ENCODE data around the gene MANBA.

The MANBA gene

DNA sequence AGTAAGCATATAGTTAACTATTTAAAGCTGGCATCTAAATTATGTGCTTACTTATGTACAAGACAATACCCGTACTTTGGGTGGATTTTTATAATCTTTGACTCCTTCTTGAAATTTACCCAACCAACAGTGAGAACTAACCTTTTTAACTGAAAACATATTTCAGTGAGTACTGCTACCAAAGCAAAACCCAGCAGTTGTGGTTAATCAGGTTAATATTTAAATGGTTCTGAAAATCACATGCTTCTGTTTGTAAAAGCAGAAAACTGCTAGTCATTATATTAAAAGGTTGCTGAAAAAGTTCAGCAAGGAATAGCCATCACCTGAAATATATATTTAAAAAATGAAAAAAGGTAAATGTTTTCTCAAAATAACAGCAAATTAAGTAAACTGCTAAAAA lies 46.6 kb upstream of the MANBA start:
- TF ChIP-seq, protein P1, sequence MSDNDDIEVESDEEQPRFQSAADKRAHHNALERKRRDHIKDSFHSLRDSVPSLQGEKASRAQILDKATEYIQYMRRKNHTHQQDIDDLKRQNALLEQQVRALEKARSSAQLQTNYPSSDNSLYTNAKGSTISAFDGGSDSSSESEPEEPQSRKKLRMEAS (IDR thresholded peaks at IDR 0.05), result no peak
- no peak for TF ChIP-seq TEAD4 (IDR thresholded peaks at IDR 0.05)
- TF ChIP-seq NFIC (IDR thresholded peaks at IDR 0.05), result no peak
- TF ChIP-seq CREB1 (IDR thresholded peaks at IDR 0.05; ENCODE audit: low read depth), result no peak
- no peak for TF ChIP-seq FOXM1 (IDR thresholded peaks at IDR 0.05; ENCODE audit: borderline replicate concordance, low read depth)
- TF ChIP-seq CEBPB (IDR thresholded peaks at IDR 0.05), result no peak
- no peak for TF ChIP-seq TCF12 (IDR thresholded peaks at IDR 0.05; ENCODE audit: low read depth)
- no peak for TF ChIP-seq RAD21 (IDR thresholded peaks at IDR 0.05; ENCODE audit: low read depth)
- TF ChIP-seq ZBTB7A (IDR thresholded peaks at IDR 0.05; ENCODE audit: low read depth), result no peak
- no peak for TF ChIP-seq EGR1 (IDR thresholded peaks at IDR 0.05)
- TF ChIP-seq TAF1 (IDR thresholded peaks at IDR 0.05; ENCODE audit: low read depth), result no peak
- no peak for TF ChIP-seq YY1 (IDR thresholded peaks at IDR 0.05; ENCODE audit: low read depth)
- TF ChIP-seq, protein P2, sequence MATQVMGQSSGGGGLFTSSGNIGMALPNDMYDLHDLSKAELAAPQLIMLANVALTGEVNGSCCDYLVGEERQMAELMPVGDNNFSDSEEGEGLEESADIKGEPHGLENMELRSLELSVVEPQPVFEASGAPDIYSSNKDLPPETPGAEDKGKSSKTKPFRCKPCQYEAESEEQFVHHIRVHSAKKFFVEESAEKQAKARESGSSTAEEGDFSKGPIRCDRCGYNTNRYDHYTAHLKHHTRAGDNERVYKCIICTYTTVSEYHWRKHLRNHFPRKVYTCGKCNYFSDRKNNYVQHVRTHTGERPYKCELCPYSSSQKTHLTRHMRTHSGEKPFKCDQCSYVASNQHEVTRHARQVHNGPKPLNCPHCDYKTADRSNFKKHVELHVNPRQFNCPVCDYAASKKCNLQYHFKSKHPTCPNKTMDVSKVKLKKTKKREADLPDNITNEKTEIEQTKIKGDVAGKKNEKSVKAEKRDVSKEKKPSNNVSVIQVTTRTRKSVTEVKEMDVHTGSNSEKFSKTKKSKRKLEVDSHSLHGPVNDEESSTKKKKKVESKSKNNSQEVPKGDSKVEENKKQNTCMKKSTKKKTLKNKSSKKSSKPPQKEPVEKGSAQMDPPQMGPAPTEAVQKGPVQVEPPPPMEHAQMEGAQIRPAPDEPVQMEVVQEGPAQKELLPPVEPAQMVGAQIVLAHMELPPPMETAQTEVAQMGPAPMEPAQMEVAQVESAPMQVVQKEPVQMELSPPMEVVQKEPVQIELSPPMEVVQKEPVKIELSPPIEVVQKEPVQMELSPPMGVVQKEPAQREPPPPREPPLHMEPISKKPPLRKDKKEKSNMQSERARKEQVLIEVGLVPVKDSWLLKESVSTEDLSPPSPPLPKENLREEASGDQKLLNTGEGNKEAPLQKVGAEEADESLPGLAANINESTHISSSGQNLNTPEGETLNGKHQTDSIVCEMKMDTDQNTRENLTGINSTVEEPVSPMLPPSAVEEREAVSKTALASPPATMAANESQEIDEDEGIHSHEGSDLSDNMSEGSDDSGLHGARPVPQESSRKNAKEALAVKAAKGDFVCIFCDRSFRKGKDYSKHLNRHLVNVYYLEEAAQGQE (IDR thresholded peaks at IDR 0.05; ENCODE audit: low read depth), result no peak
- TF ChIP-seq, protein P3, sequence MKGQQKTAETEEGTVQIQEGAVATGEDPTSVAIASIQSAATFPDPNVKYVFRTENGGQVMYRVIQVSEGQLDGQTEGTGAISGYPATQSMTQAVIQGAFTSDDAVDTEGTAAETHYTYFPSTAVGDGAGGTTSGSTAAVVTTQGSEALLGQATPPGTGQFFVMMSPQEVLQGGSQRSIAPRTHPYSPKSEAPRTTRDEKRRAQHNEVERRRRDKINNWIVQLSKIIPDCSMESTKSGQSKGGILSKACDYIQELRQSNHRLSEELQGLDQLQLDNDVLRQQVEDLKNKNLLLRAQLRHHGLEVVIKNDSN (IDR thresholded peaks at IDR 0.05), result no peak
- no peak for TF ChIP-seq EP300 (IDR thresholded peaks at IDR 0.05; ENCODE audit: borderline replicate concordance)

- no peak for TF ChIP-seq EP300 (IDR thresholded peaks at IDR 0.05; ENCODE audit: borderline replicate concordance)
- TF ChIP-seq CEBPB (IDR thresholded peaks at IDR 0.05), result no peak
- TF ChIP-seq ZBTB7A (IDR thresholded peaks at IDR 0.05; ENCODE audit: low read depth), result no peak
- no peak for TF ChIP-seq TAF1 (IDR thresholded peaks at IDR 0.05; ENCODE audit: low read depth)
- TF ChIP-seq EGR1 (IDR thresholded peaks at IDR 0.05), result no peak
- no peak for TF ChIP-seq CREB1 (IDR thresholded peaks at IDR 0.05; ENCODE audit: low read depth)
- TF ChIP-seq, protein P1 (IDR thresholded peaks at IDR 0.05), result no peak
- TF ChIP-seq, protein P2 (IDR thresholded peaks at IDR 0.05; ENCODE audit: low read depth), result no peak
- TF ChIP-seq FOXM1 (IDR thresholded peaks at IDR 0.05; ENCODE audit: borderline replicate concordance, low read depth), result no peak
- TF ChIP-seq TEAD4 (IDR thresholded peaks at IDR 0.05), result no peak
- no peak for TF ChIP-seq RAD21 (IDR thresholded peaks at IDR 0.05; ENCODE audit: low read depth)
- TF ChIP-seq TCF12 (IDR thresholded peaks at IDR 0.05; ENCODE audit: low read depth), result no peak
- TF ChIP-seq NFIC (IDR thresholded peaks at IDR 0.05), result no peak
- TF ChIP-seq, protein P3 (IDR thresholded peaks at IDR 0.05), result no peak
- TF ChIP-seq YY1 (IDR thresholded peaks at IDR 0.05; ENCODE audit: low read depth), result no peak
Measured at GRCh38 chr4:102799816-102800215, 39.0 kb upstream of the MANBA start.

DNA sequence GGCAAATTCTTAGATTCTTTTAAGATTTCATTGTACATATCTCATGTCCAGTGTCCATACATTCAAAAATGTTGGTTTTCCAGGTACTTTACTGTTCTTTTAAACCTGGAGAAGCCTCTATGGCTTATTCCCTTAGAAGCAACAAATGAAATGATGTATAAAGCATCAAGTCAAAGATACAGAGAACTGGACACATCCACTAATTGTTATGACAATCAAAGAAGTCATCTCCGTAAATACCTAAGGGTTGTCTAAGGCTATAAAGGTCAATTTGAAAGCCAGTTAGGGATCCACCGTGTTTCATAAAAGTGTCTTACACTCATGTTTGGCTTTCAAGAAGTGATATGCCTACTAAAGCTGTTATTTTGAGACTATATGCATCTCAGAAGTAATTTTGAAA lies 34.2 kb upstream of the MANBA start:
- TF ChIP-seq TAF1 (IDR thresholded peaks at IDR 0.05; ENCODE audit: low read depth) (no peak), NFIC (IDR thresholded peaks at IDR 0.05) (no peak), YY1 (IDR thresholded peaks at IDR 0.05; ENCODE audit: low read depth) (no peak), FOXM1 (IDR thresholded peaks at IDR 0.05; ENCODE audit: borderline replicate concordance, low read depth) (no peak), EP300 (IDR thresholded peaks at IDR 0.05; ENCODE audit: borderline replicate concordance) (no peak), ZBTB7A (IDR thresholded peaks at IDR 0.05; ENCODE audit: low read depth) (no peak), TCF12 (IDR thresholded peaks at IDR 0.05; ENCODE audit: low read depth) (no peak), EGR1 (IDR thresholded peaks at IDR 0.05) (no peak), RAD21 (IDR thresholded peaks at IDR 0.05; ENCODE audit: low read depth) (no peak), TEAD4 (IDR thresholded peaks at IDR 0.05) (no peak), CEBPB (IDR thresholded peaks at IDR 0.05) (no peak), CREB1 (IDR thresholded peaks at IDR 0.05; ENCODE audit: low read depth) (no peak)
- TF ChIP-seq, protein P1 (IDR thresholded peaks at IDR 0.05), result no peak
- TF ChIP-seq, protein P3 (IDR thresholded peaks at IDR 0.05), result no peak
- TF ChIP-seq, protein P2 (IDR thresholded peaks at IDR 0.05; ENCODE audit: low read depth), result no peak
